HEK293 (cell line): ENCODE results near the gene SLC35F4.

ENCODE experiments used
- CTCF ChIA-PET: fragments of 350-600 bp; formaldehyde crosslinking; extraction: SDS; loops from one replicate; lab custom pipeline; 2021; ENCODE audit warnings: antibody characterized with exemption; lab: Yijun Ruan, JAX
- POLR2A ChIA-PET: fragments of 300-600 bp; formaldehyde crosslinking; extraction: SDS; loops from one replicate; lab custom pipeline; 2020; ENCODE audit warnings: antibody characterized with exemption, inconsistent platforms; lab: Yijun Ruan, JAX
- H3K27ac ChIP-seq: fragments of 200-500 bp; sonication (Bioruptor generic); 2 replicates; pipeline ENCODE4 v1.5.1; 2014; ENCODE audit warnings: low read depth, low read length, control low read depth, inconsistent platforms; ENCODE audit errors: extremely low read depth
- H3K36me3 ChIP-seq, 2 experiments: fragments of 200-500 bp in 1 of 2; sonication (Bioruptor generic) in 1 of 2; 1 replicate in 1 of 2; 2 replicates in 1 of 2; pipeline ENCODE4 v1.5.1; 2014 to 2017; ENCODE audit warnings: inconsistent platforms in 2 of 2, low read length in 2 of 2; ENCODE audit not compliant: control insufficient read depth in 2 of 2, insufficient read depth in 1 of 2
- H3K4me1 ChIP-seq: fragments of 200-500 bp; sonication (Bioruptor generic); 2 replicates; pipeline ENCODE4 v1.5.1; 2014; ENCODE audit warnings: mild to moderate bottlenecking, low read length, inconsistent platforms; ENCODE audit not compliant: control insufficient read depth, insufficient read depth
- H3K4me3 ChIP-seq: 2 replicates; pipeline ENCODE4 v1.5.1; 2011; ENCODE audit warnings: low read depth, mild to moderate bottlenecking, control low read depth, low read length, moderate library complexity
- H3K9me3 ChIP-seq: fragments of 200-500 bp; sonication (Bioruptor generic); 2 replicates; pipeline ENCODE4 v1.5.1; 2014; ENCODE audit warnings: low read depth, low read length, inconsistent platforms; ENCODE audit not compliant: control insufficient read depth, insufficient read depth
- ELK4 ChIP-seq: IDR thresholded peaks from 2 replicates; pipeline ENCODE4 v1.6.1; 2011; ENCODE audit warnings: mild to moderate bottlenecking, low read depth, low read length, borderline replicate concordance
- HOXC10 ChIP-seq: sonication (generic); formaldehyde crosslinking; IDR thresholded peaks from 2 replicates; pipeline ENCODE4 v1.8.1; 2023; ENCODE audit warnings: mild to moderate bottlenecking, missing genetic modification reagents
- REPIN1 ChIP-seq: fragments of 450-650 bp; formaldehyde crosslinking; IDR thresholded peaks from 2 replicates; pipeline ENCODE4 v1.5.1; 2017; ENCODE audit warnings: missing biosample characterization, missing genetic modification characterization, low read depth
- SCRT2 ChIP-seq: fragments of 450-650 bp; formaldehyde crosslinking; IDR thresholded peaks from 2 replicates; pipeline ENCODE4 v1.5.1; 2016; ENCODE audit warnings: missing biosample characterization, missing genetic modification characterization
- SETDB1 ChIP-seq: IDR thresholded peaks from one replicate; pipeline ENCODE4 v1.6.1; 2017; ENCODE audit warnings: mild to moderate bottlenecking, low read length, moderate library complexity, mixed read lengths; ENCODE audit not compliant: insufficient read length
- TSHZ1 ChIP-seq: fragments of 450-650 bp; formaldehyde crosslinking; IDR thresholded peaks from 2 replicates; pipeline ENCODE4 v1.5.1; 2016; ENCODE audit warnings: missing biosample characterization, missing genetic modification characterization, borderline replicate concordance
- ZNF114 ChIP-seq: fragments of 450-650 bp; formaldehyde crosslinking; IDR thresholded peaks from 2 replicates; pipeline ENCODE4 v1.5.0; 2017; ENCODE audit warnings: missing biosample characterization, missing genetic modification characterization
- ZNF138 ChIP-seq: fragments of 450-650 bp; formaldehyde crosslinking; IDR thresholded peaks from 2 replicates; pipeline ENCODE4 v1.5.1; 2016; ENCODE audit warnings: missing biosample characterization, missing genetic modification characterization, borderline replicate concordance
- ZNF175 ChIP-seq: fragments of 450-650 bp; formaldehyde crosslinking; IDR thresholded peaks from 2 replicates; pipeline ENCODE4 v1.5.1; 2016; ENCODE audit warnings: missing biosample characterization, missing genetic modification characterization
- ZNF214 ChIP-seq: fragments of 450-650 bp; formaldehyde crosslinking; IDR thresholded peaks from 2 replicates; pipeline ENCODE4 v1.5.1; 2017; ENCODE audit warnings: missing biosample characterization, mild to moderate bottlenecking, missing genetic modification characterization, borderline replicate concordance
- ZNF473 ChIP-seq: fragments of 450-650 bp; formaldehyde crosslinking; IDR thresholded peaks from 2 replicates; pipeline ENCODE4 v1.5.1; 2017; ENCODE audit warnings: missing biosample characterization, missing genetic modification characterization
- ZNF514 ChIP-seq: fragments of 450-650 bp; formaldehyde crosslinking; IDR thresholded peaks from 2 replicates; pipeline ENCODE4 v1.5.1; 2016; ENCODE audit warnings: missing biosample characterization, missing genetic modification characterization
- ZNF548 ChIP-seq: fragments of 450-650 bp; formaldehyde crosslinking; IDR thresholded peaks from 2 replicates; pipeline ENCODE4 v1.5.1; 2016; ENCODE audit warnings: missing biosample characterization, missing genetic modification characterization
- ZNF560 ChIP-seq: fragments of 450-650 bp; formaldehyde crosslinking; IDR thresholded peaks from 2 replicates; pipeline ENCODE4 v1.5.1; 2017; ENCODE audit warnings: missing biosample characterization, missing genetic modification characterization, borderline replicate concordance
- ZNF623 ChIP-seq: fragments of 450-650 bp; formaldehyde crosslinking; IDR thresholded peaks from 2 replicates; pipeline ENCODE4 v1.5.1; 2016; ENCODE audit warnings: missing biosample characterization, missing genetic modification characterization
- ZNF658 ChIP-seq: fragments of 450-650 bp; formaldehyde crosslinking; IDR thresholded peaks from 2 replicates; pipeline ENCODE4; 2016; ENCODE audit warnings: missing biosample characterization, missing genetic modification characterization
- ZNF707 ChIP-seq: fragments of 450-650 bp; formaldehyde crosslinking; IDR thresholded peaks from 2 replicates; pipeline ENCODE4 v1.5.1; 2016; ENCODE audit warnings: missing biosample characterization, missing genetic modification characterization
- ZSCAN18 ChIP-seq: fragments of 450-650 bp; formaldehyde crosslinking; IDR thresholded peaks from 2 replicates; pipeline ENCODE4 v1.5.1; 2016; ENCODE audit warnings: missing biosample characterization, missing genetic modification characterization
- ZSCAN30 ChIP-seq: fragments of 450-650 bp; IDR thresholded peaks from 2 replicates; pipeline ENCODE4 v1.5.1; 2018; ENCODE audit warnings: missing biosample characterization, mild to moderate bottlenecking, missing genetic modification characterization, moderate library complexity
- TF ChIP-seq, protein P1 (sequence below): sonication (generic); formaldehyde crosslinking; IDR thresholded peaks from 2 replicates; pipeline ENCODE4 v1.8.1; 2022; ENCODE audit warnings: mild to moderate bottlenecking, moderate library complexity, missing genetic modification reagents
- TF ChIP-seq, protein P2 (sequence below): fragments of 450-650 bp; formaldehyde crosslinking; IDR thresholded peaks from 2 replicates; pipeline ENCODE4 v1.5.1; 2016; ENCODE audit warnings: missing biosample characterization, missing genetic modification characterization

Gene SLC35F4

DNA sequence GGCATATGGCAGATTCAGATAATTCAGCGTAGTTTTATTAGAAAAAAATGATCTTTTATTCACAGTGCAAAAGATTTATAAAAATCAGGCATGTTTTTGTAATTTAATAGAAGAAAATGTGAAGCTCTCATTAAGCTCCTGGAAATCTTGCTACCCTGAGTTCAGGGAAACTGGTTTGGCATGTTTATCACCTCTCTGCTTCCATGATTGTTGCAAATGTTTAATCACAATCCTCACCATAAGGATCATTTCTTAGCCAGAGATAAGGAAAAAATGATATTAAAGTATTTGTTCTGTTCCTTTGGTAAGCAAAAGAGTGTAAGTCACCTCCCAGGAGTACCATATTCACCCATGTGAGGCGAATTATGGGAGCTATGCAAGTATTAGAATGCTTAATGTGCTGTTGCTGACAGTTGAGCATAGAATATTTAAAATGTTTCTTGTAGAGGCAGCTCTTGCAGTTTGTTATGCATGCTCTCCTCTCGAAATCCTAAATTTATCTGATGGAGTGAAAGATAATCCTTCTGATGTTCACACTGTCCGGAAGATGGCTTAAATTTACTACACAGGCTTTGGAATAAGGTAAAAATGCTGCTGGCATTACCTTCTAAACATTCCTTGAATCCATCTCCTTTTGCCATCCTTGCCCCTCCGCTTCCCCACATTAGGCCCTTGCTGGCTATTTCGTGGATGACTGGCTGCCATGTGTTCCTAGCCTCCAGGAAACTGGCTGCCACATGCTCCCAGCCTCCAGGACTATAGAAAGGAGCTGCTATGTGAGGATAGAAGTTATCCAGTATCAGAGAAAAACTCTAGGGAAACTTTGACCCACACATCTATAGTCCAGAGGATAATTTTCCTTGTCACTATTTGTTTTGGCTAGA lies 256.5 kb downstream of the SLC35F4 start:
- TF ChIP-seq TSHZ1 (no peak), ZSCAN30 (tag by site-specific recombination) (no peak), ELK4 (no peak)
- no peak overlapping the region for H3K27ac ChIP-seq
- H3K9me3 ChIP-seq = no peaks in the 10 kb centered on the region
- no peaks in the 10 kb centered on the region for H3K36me3 ChIP-seq
- no peaks in the 10 kb centered on the region for H3K4me1 ChIP-seq
- ChIA-PET CTCF (no interaction called here), POLR2A (no interaction called here)
- no peak overlapping the region for H3K4me3 ChIP-seq

GRCh38 chr14:57607086-57607485 lies 258.8 kb downstream of the SLC35F4 start:
- ChIA-PET POLR2A (no interaction called here), CTCF (no interaction called here)
- H3K4me3 ChIP-seq = no peak overlapping the region
- H3K27ac ChIP-seq = no peak overlapping the region
- H3K4me1 ChIP-seq = no peaks in the 10 kb centered on the region
- no peaks in the 10 kb centered on the region for H3K36me3 ChIP-seq
- no peak for TF ChIP-seq ZNF623
- no peaks in the 10 kb centered on the region for H3K9me3 ChIP-seq

DNA sequence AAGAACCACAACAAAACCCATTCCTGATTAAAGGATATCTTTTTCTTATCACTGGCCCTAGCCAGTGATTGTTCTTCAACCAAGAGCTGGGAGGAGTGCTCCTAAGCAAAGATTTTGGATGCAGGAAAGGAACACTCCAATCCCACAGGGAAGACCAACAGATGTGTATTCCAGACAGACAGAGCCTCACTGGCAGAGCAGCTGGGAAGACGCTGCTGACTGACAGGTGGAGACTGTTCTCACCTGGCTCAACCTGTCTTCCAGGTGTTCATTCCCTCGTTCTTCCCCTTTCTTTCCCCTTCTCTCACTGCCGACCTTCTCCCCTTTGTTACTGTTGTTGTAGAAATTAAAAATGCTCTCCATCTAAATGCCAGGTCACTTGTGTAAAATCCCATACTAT lies 282.5 kb downstream of the SLC35F4 start:
- POLR2A ChIA-PET = no interaction called here
- CTCF ChIA-PET = no interaction called here
- no peaks in the 10 kb centered on the region for H3K4me1 ChIP-seq
- TF ChIP-seq ZNF114 (tag by site-specific recombination) (no peak), ZNF707 (tag by site-specific recombination) (no peak), HOXC10 (CRISPR knock-in tag) (no peak), ZNF473 (tag by site-specific recombination) (no peak), ZNF560 (tag by site-specific recombination) (no peak), ZSCAN18 (tag by site-specific recombination) (no peak), ZNF548 (tag by site-specific recombination) (no peak), ZNF658 (tag by site-specific recombination) (no peak), ZNF514 (tag by site-specific recombination) (no peak), SCRT2 (tag by site-specific recombination) (no peak), ZNF175 (no peak), SETDB1 (no peak), REPIN1 (tag by site-specific recombination) (no peak), ZNF138 (no peak), ZNF214 (tag by site-specific recombination) (no peak)
- TF ChIP-seq, protein P1, sequence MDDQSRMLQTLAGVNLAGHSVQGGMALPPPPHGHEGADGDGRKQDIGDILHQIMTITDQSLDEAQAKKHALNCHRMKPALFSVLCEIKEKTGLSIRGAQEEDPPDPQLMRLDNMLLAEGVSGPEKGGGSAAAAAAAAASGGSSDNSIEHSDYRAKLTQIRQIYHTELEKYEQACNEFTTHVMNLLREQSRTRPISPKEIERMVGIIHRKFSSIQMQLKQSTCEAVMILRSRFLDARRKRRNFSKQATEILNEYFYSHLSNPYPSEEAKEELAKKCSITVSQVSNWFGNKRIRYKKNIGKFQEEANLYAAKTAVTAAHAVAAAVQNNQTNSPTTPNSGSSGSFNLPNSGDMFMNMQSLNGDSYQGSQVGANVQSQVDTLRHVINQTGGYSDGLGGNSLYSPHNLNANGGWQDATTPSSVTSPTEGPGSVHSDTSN (CRISPR knock-in tag) = no peak
- TF ChIP-seq, protein P2, sequence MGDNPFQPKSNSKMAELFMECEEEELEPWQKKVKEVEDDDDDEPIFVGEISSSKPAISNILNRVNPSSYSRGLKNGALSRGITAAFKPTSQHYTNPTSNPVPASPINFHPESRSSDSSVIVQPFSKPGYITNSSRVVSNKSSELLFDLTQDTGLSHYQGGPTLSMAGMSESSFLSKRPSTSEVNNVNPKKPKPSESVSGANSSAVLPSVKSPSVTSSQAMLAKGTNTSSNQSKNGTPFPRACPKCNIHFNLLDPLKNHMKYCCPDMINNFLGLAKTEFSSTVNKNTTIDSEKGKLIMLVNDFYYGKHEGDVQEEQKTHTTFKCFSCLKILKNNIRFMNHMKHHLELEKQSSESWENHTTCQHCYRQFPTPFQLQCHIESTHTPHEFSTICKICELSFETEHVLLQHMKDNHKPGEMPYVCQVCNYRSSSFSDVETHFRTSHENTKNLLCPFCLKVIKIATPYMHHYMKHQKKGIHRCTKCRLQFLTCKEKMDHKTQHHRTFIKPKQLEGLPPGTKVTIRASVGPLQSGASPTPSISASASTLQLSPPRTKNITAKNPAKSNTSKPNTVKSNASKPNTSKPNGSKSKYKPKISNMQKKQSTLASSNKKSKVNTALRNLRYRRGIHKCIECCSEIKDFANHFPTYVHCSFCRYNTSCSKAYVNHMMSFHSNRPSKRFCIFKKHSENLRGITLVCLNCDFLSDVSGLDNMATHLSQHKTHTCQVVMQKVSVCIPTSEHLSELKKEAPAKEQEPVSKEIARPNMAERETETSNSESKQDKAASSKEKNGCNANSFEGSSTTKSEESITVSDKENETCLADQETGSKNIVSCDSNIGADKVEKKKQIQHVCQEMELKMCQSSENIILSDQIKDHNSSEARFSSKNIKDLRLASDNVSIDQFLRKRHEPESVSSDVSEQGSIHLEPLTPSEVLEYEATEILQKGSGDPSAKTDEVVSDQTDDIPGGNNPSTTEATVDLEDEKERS = no peak

More for the DNA sequence above, 282.5 kb downstream of the SLC35F4 start:
- Histone ChIP-seq H3K9me3 (no peaks in the 10 kb centered on the region), H3K4me3 (no peak overlapping the region), H3K36me3 (no peaks in the 10 kb centered on the region), H3K27ac (no peak overlapping the region)
